GM10266 (cell line): ENCODE data around the gene AP2B1.

ENCODE experiments used
- DNase-seq: peaks from one replicate; pipeline ENCODE4 v3.0.0; 2012; ENCODE audit errors: extremely low spot score
- TF ChIP-seq, protein P1 (sequence below): IDR thresholded peaks from 2 replicates; pipeline ENCODE4 v1.5.1; 2012; ENCODE audit warnings: mild to moderate bottlenecking, low read depth; ENCODE audit not compliant: control insufficient read depth, insufficient read depth; ENCODE audit errors: missing control alignments

Gene AP2B1

GRCh38 chr17:35760587-35760986 lies 173.5 kb downstream of the AP2B1 start, which contains the start of gene C17orf50:
Gene C17orf50 (plus strand): TSS chr17:35760887. CDS start chr17:35760942, 55 bp downstream.
- TF ChIP-seq, protein P1, sequence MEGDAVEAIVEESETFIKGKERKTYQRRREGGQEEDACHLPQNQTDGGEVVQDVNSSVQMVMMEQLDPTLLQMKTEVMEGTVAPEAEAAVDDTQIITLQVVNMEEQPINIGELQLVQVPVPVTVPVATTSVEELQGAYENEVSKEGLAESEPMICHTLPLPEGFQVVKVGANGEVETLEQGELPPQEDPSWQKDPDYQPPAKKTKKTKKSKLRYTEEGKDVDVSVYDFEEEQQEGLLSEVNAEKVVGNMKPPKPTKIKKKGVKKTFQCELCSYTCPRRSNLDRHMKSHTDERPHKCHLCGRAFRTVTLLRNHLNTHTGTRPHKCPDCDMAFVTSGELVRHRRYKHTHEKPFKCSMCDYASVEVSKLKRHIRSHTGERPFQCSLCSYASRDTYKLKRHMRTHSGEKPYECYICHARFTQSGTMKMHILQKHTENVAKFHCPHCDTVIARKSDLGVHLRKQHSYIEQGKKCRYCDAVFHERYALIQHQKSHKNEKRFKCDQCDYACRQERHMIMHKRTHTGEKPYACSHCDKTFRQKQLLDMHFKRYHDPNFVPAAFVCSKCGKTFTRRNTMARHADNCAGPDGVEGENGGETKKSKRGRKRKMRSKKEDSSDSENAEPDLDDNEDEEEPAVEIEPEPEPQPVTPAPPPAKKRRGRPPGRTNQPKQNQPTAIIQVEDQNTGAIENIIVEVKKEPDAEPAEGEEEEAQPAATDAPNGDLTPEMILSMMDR = no peak
- DNase-seq = no peak

DNA sequence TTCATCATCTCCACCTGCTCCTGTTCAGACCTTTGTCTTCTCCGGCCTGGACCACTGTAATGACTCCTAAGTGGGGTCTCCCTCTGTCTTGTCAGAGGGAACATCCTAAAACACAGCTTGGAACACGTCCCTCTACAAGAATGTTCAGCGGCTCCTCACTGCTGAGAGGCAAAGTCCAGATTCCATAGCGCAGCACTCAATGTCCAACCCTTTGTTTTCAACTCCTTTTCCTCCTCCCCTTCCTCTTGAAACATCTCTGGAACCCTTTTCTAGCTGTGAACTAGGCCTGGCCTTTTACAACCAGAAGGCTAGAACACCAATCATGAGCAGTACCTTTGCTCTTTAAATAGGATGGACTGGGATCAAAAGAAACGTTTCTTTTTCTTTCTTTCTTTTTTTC lies 174.5 kb downstream of the AP2B1 start:
- DNase-seq = no peak
- TF ChIP-seq, protein P1 = no peak

- no peak for DNase-seq
- TF ChIP-seq, protein P1 = no peak
Observed at GRCh38 chr17:35763767-35764122, 176.6 kb downstream of the AP2B1 start.

- TF ChIP-seq, protein P1 = peak; percentile 99
- DNase-seq = peak; percentile 96
Observed at GRCh38 chr17:35764123-35764991, 177.2 kb downstream of the AP2B1 start.

GRCh38 chr17:35765086-35765710 lies 178.1 kb downstream of the AP2B1 start:
- no peak for DNase-seq
- TF ChIP-seq, protein P1 = no peak

- DNase-seq = no peak
- TF ChIP-seq, protein P1 = no peak
Observed at GRCh38 chr17:35765756-35766488, 178.8 kb downstream of the AP2B1 start.
